B cell (primary cell): ENCODE data around the gene NR6A1. TPM values are rescaled to one million over a fixed set of nuclear protein-coding genes. Genes with fewer than 3 reads are reported as not detected.

Experiments used
- ATAC-seq: fragments of 200-7000 bp; cut with Tn5 transposase; one replicate; pipeline ENCODE4 v1.10.0; 2021; ENCODE audit warnings: low read depth, mild to moderate bottlenecking, moderate number of reproducible peaks, moderate library complexity
- CTCF ChIA-PET: fragments of 350-600 bp; sonication (Branson Sonifier 250); formaldehyde crosslinking; loops from one replicate; lab custom pipeline; 2021; ENCODE audit warnings: antibody characterized with exemption, inconsistent platforms; lab: Charles Lee
- POLR2A ChIA-PET: fragments of 350-600 bp; sonication (Branson Sonifier 250); formaldehyde crosslinking; loops from one replicate; lab custom pipeline; 2021; ENCODE audit warnings: antibody characterized with exemption; lab: Charles Lee
- DNase-seq: peaks from one replicate; pipeline ENCODE4 v3.0.0; 2013
- H2AFZ ChIP-seq: 2 replicates; pipeline ENCODE4 v1.6.1; 2012; ENCODE audit warnings: mild to moderate bottlenecking, low read depth, low read length; ENCODE audit not compliant: insufficient read depth, poor library complexity, severe bottlenecking
- H3K27ac ChIP-seq, 2 donors: 1 replicate in 1 of 2; 2 replicates in 1 of 2; pipeline ENCODE4 v1.5.1; 2012 to 2013; ENCODE audit warnings: low read length in 2 of 2, mild to moderate bottlenecking in 2 of 2, moderate library complexity in 1 of 2
- H3K27me3 ChIP-seq, 4 experiments: fragments of 200-600 bp in 1 of 4; sonication (generic) in 1 of 4; replicated peaks in 1 of 4; 1 replicate in 2 of 4; 2 replicates in 2 of 4; pipeline versions ENCODE4 v1.6.1 to v1.7.0; 2013 to 2016; ENCODE audit warnings: low read length in 3 of 4, mild to moderate bottlenecking in 2 of 4, mixed read lengths in 1 of 4, moderate library complexity in 1 of 4; ENCODE audit not compliant: insufficient read depth in 4 of 4, control insufficient read depth in 3 of 4; ENCODE audit errors: control extremely low read depth in 1 of 4
- H3K36me3 ChIP-seq, 2 experiments: replicated peaks in 1 of 2; 1 replicate in 1 of 2; 2 replicates in 1 of 2; pipeline versions ENCODE4 v1.6.1 to v1.7.1; 2013; ENCODE audit warnings: low read length in 1 of 2; ENCODE audit not compliant: insufficient read depth in 2 of 2, control insufficient read depth in 1 of 2; ENCODE audit errors: control extremely low read depth in 1 of 2, extremely low read depth in 1 of 2
- H3K4me1 ChIP-seq, 2 donors: fragments of 200-600 bp in 1 of 2; sonication (generic) in 1 of 2; 1 replicate in 1 of 2; 2 replicates in 1 of 2; pipeline versions ENCODE4 v1.5.1 to v1.6.1; 2013 to 2017; ENCODE audit warnings: low read length in 2 of 2; ENCODE audit not compliant: control insufficient read depth in 2 of 2, insufficient read depth in 2 of 2
- H3K4me2 ChIP-seq: replicated peaks from 2 replicates; pipeline ENCODE3; 2012; ENCODE audit warnings: mild to moderate bottlenecking, low read depth, low read length; ENCODE audit not compliant: poor library complexity, severe bottlenecking
- H3K4me3 ChIP-seq, 5 experiments: fragments of 200-600 bp in 1 of 5; sonication (generic) in 1 of 5; 1 replicate in 3 of 5; 2 replicates in 2 of 5; pipeline versions ENCODE4 v1.5.1 to v1.7.0; 2011 to 2016; ENCODE audit warnings: low read length in 4 of 5, mild to moderate bottlenecking in 4 of 5, low read depth in 2 of 5, control low read depth in 1 of 5, moderate library complexity in 1 of 5; ENCODE audit not compliant: insufficient read depth in 1 of 5; ENCODE audit errors: control extremely low read depth in 1 of 5, extremely low read depth in 1 of 5
- H3K79me2 ChIP-seq: fragments of 200-600 bp; sonication (generic); one replicate; pipeline ENCODE4 v1.6.0; 2016; ENCODE audit warnings: low read length; ENCODE audit not compliant: control insufficient read depth, insufficient read depth
- H3K9ac ChIP-seq: fragments of 200-600 bp; sonication (generic); 2 replicates; pipeline ENCODE4 v1.6.1; 2017; ENCODE audit warnings: mild to moderate bottlenecking, low read length, moderate library complexity
- H3K9me3 ChIP-seq, 3 donors: one replicate each; pipeline versions ENCODE4 v1.6.1 to v1.7.1; 2013; ENCODE audit warnings: low read length in 2 of 3; ENCODE audit not compliant: control insufficient read depth in 2 of 3, insufficient read depth in 1 of 3; ENCODE audit errors: control extremely low read depth in 1 of 3
- H4K20me1 ChIP-seq: 2 replicates; pipeline ENCODE4 v1.6.0; 2012; ENCODE audit warnings: mild to moderate bottlenecking, low read length; ENCODE audit not compliant: insufficient read depth, control insufficient read depth, poor library complexity, severe bottlenecking
- H3K27ac Mint-ChIP-seq: one replicate; pipeline ENCODE4 v1.8.0; 2021; ENCODE audit warnings: mixed read lengths
- H3K27me3 Mint-ChIP-seq: one replicate; pipeline ENCODE4 v1.8.0; 2021; ENCODE audit warnings: mixed read lengths
- H3K4me1 Mint-ChIP-seq: one replicate; pipeline ENCODE4 v1.8.0; 2021; ENCODE audit warnings: mixed read lengths
- H3K4me3 Mint-ChIP-seq: one replicate; pipeline ENCODE4 v1.8.0; 2021; ENCODE audit warnings: mixed read lengths
- H3K9me3 Mint-ChIP-seq: one replicate; pipeline ENCODE4 v1.8.0; 2022; ENCODE audit warnings: mixed read lengths; ENCODE audit not compliant: insufficient read depth
- EZH2 ChIP-seq: IDR thresholded peaks from 2 replicates; pipeline ENCODE4 v1.6.1; 2012; ENCODE audit warnings: borderline replicate concordance, low read depth, mild to moderate bottlenecking, moderate library complexity, low read length; ENCODE audit not compliant: insufficient read depth, poor library complexity, severe bottlenecking
- WGBS: methylation state at CpG from one replicate; pipeline ENCODE4 v1.1.5; 2013; ENCODE audit warnings: missing lambda C conversion rate; ENCODE audit not compliant: insufficient coverage; 5-methylcytosine and 5-hydroxymethylcytosine counted together
- intact Hi-C: fragments of 100-400 bp; cut with micrococcal nuclease; formaldehyde crosslinking; loops from one replicate; pipeline ENCODE4 v1.10.0; 2022
- polyA plus RNA-seq: library from polyadenylated mRNA; depleted of rRNA; stranded (reverse); fragments of >200 nt; gene quantifications from 2 replicates; pipeline ENCODE4 v1.2.3, GENCODE V29; 2012
- total RNA-seq, 2 donors: library from RNA; stranded (reverse); fragments of 120-200 nt in 1 of 2; gene quantifications; 1 replicate in 1 of 2; 2 replicates in 1 of 2; pipeline versions ENCODE4 v1.2.3 to v1.2.4, GENCODE V29; 2013 to 2022
- TF ChIP-seq, protein P1 (sequence below): fragments of 200-600 bp; IDR thresholded peaks from one replicate; pipeline ENCODE4 v1.8.0; 2022; ENCODE audit warnings: antibody characterized with exemption, mild to moderate bottlenecking

The NR6A1 gene
- total and polyA plus RNA-seq, 2 donors (not counting 1 experiment from before 2014, with no cell fraction given): 0.09 to 0.67 TPM

DNA sequence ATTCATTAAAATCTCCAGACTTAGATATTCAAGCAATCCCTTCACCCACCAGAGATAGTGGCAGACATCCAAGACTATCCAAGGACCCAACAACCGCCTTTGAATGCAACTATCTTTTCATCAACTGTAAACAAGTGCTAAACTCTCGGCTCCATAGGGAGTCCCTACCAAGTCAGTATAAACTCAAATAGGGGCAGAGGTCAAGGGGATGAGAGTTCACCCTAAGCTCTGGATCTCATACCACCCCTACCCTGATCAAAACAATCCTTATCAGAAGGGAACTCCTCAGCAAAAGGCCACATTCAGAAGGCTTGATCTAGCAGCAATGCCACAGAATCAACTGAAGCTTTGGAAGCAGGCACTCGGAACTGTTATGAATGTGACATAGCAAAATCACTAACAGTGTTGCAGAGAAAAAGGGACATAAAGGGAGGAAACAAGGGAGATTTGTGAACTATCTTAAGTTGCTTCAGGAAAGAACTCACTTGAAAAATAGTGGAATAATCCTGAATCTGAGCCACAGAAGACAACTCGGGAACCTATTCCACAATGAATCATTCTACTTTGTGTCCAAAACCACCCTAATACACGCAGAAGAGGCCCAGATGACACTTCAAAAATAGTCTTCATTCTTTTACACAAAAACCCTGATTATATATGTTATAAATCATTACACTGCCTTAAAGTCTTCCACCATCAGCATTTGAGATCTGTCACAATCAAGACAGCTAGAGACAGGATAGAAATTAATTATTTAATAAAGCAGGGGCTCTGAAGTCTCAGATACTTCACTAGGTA lies 49.8 kb downstream of the NR6A1 start:
- Histone ChIP-seq H3K4me1 (no peaks in the 10 kb centered on the region), H3K79me2 (no peaks in the 10 kb centered on the region), H4K20me1 (no peaks in the 10 kb centered on the region), H3K27me3 (no peaks in the 10 kb centered on the region), H2AFZ (no peak overlapping the region), H3K4me2 (no peak overlapping the region), H3K4me3 (no peak overlapping the region), H3K36me3 (no peaks in the 10 kb centered on the region), H3K27ac (no peak overlapping the region), H3K9ac (no peak overlapping the region), H3K9me3 (no peaks in the 10 kb centered on the region)
- H3K27me3 Mint-ChIP-seq: no peaks in the 10 kb centered on the region
- H3K9me3 Mint-ChIP-seq: no peaks in the 10 kb centered on the region
- ChIA-PET CTCF (interaction anchor here (1.1 to 1.2 kb wide), 2 partner anchors 8 to 9 kb away, joined by 3 read pairs; no protein-coding TSS in a partner anchor), POLR2A (no interaction called here)
- no peaks in the 10 kb centered on the region for H3K4me1 Mint-ChIP-seq
- H3K4me3 Mint-ChIP-seq: no peak overlapping the region
- no peak for ATAC-seq
- intact Hi-C loops: no loop called here
- 90% methylated on average over 2 of the region's 5 CpGs for WGBS
- no peak overlapping the region for H3K27ac Mint-ChIP-seq
- DNase-seq: no peak
- no peak for TF ChIP-seq EZH2
- TF ChIP-seq, protein P1, sequence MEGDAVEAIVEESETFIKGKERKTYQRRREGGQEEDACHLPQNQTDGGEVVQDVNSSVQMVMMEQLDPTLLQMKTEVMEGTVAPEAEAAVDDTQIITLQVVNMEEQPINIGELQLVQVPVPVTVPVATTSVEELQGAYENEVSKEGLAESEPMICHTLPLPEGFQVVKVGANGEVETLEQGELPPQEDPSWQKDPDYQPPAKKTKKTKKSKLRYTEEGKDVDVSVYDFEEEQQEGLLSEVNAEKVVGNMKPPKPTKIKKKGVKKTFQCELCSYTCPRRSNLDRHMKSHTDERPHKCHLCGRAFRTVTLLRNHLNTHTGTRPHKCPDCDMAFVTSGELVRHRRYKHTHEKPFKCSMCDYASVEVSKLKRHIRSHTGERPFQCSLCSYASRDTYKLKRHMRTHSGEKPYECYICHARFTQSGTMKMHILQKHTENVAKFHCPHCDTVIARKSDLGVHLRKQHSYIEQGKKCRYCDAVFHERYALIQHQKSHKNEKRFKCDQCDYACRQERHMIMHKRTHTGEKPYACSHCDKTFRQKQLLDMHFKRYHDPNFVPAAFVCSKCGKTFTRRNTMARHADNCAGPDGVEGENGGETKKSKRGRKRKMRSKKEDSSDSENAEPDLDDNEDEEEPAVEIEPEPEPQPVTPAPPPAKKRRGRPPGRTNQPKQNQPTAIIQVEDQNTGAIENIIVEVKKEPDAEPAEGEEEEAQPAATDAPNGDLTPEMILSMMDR: no peak

DNA sequence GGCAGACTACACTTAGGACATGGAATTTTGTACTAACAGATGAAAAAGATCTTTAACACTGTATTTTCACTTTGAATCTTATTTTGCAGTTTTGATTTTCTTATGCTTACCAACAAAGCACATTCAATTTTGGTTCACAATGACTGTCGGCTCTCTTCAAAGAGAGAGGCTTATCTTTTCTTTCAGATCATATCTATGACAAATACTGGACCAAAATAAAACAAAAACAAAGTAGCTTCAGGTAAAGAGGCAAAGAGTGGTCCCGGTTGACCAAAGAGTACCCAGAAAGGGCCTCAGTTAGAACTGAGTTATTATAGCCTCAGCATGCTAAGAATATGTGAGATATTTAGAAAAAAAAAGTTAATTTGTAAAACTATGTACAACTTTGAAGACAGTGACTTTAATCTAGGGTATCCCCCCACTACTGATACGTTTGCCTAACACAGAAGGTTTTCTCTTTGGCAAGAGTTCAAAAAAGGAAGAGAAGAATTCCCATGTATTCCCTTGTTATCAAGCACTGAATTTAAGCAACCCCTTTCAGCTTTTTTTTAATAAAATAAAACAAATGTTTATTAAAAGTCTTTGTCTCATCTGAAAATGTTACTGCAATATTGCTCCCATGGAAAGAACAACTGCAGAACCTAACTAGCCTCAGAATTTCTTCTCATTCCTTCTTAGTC lies 50.5 kb downstream of the NR6A1 start:
- H3K27me3 Mint-ChIP-seq: no peaks in the 10 kb centered on the region
- intact Hi-C loops: no loop called here
- Histone ChIP-seq H3K4me1 (no peaks in the 10 kb centered on the region), H3K9ac (no peak overlapping the region), H3K27me3 (no peaks in the 10 kb centered on the region), H4K20me1 (no peaks in the 10 kb centered on the region), H3K79me2 (no peaks in the 10 kb centered on the region), H3K27ac (no peak overlapping the region), H3K4me2 (no peak overlapping the region), H3K4me3 (no peak overlapping the region), H3K9me3 (no peaks in the 10 kb centered on the region), H2AFZ (no peak overlapping the region), H3K36me3 (no peaks in the 10 kb centered on the region)
- 100% methylated on average over 2 of the region's 3 CpGs for WGBS
- H3K4me3 Mint-ChIP-seq: no peak overlapping the region
- POLR2A ChIA-PET: no interaction called here
- TF ChIP-seq EZH2: no peak
- TF ChIP-seq, protein P1: no peak
- ATAC-seq: no peak
- no peaks in the 10 kb centered on the region for H3K4me1 Mint-ChIP-seq
- CTCF ChIA-PET: interaction anchor here (1.1 kb wide), 1 partner anchor 8 kb away, joined by 3 read pairs; no protein-coding TSS in a partner anchor
- H3K9me3 Mint-ChIP-seq: no peaks in the 10 kb centered on the region
- H3K27ac Mint-ChIP-seq: no peak overlapping the region
- no peak for DNase-seq
